Osteocyte (in vitro differentiated cells): ENCODE measurements around the gene CSMD2. TPM values are rescaled to one million over a fixed set of nuclear protein-coding genes. Genes with fewer than 3 reads are reported as not detected.

Experiments
- DNase-seq: peaks from one replicate; pipeline ENCODE4 v3.0.0; 2021; ENCODE audit warnings: mixed read lengths; ENCODE audit not compliant: unreplicated experiment; ENCODE audit errors: extremely low spot score
- H3K27ac Mint-ChIP-seq: one replicate; pipeline ENCODE4 v1.8.0; 2021; ENCODE audit warnings: mild to moderate bottlenecking, mixed read lengths; ENCODE audit not compliant: unreplicated experiment
- H3K27me3 Mint-ChIP-seq: one replicate; pipeline ENCODE4 v1.8.0; 2021; ENCODE audit warnings: mixed read lengths; ENCODE audit not compliant: unreplicated experiment
- H3K36me3 Mint-ChIP-seq: one replicate; pipeline ENCODE4 v1.8.0; 2021; ENCODE audit warnings: mixed read lengths; ENCODE audit not compliant: unreplicated experiment
- H3K4me1 Mint-ChIP-seq: one replicate; pipeline ENCODE4 v1.8.0; 2021; ENCODE audit warnings: mixed read lengths; ENCODE audit not compliant: unreplicated experiment
- H3K4me3 Mint-ChIP-seq: one replicate; pipeline ENCODE4 v1.8.0; 2021; ENCODE audit warnings: mild to moderate bottlenecking, moderate library complexity, mixed read lengths; ENCODE audit not compliant: unreplicated experiment
- H3K9me3 Mint-ChIP-seq: one replicate; pipeline ENCODE4 v1.8.0; 2021; ENCODE audit warnings: mixed read lengths; ENCODE audit not compliant: unreplicated experiment
- total RNA-seq: library from RNA; stranded (reverse); gene quantifications from 2 replicates; pipeline ENCODE4 v1.2.1, GENCODE V29; 2021
- TF ChIP-seq, protein P1 (sequence below): fragments of 200-600 bp; sonication (generic); IDR thresholded peaks from 2 replicates; pipeline ENCODE4 v1.5.0; 2021; ENCODE audit warnings: antibody characterized with exemption, mild to moderate bottlenecking, moderate library complexity

CSMD2 gene
- total RNA-seq, 1 donor from 2014 or later: not detected

DNA sequence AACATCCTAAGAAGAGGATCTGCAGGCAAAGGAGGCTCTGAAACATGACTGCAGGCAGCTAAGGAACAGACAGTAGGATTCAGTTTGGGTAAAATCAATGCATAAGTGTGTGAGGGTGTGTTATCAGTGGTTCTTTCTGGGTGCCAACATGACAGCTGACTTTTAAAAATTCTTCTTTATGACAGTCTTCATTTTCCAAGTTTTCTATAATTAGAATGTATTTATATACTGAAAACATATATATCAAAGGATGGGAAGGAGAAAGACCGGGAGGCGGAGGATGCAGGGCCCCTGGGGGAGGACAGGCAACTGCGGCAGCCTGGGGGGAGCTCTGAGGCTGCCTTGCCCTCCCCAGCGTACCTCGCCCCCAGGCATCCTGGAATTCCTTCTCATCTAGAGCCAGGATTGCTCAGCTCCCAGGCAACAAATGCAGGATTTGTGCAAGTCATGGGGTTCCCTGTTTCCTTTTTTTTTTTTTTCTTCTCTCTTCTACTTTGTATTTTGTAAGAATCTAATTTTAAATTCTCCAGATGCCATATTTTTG, 104.8 kb downstream of the CSMD2 start:
- peaks cover 34% of the 10 kb centered on the region for H3K9me3 Mint-ChIP-seq
- no peaks in the 10 kb centered on the region for H3K27me3 Mint-ChIP-seq
- TF ChIP-seq, protein P1, sequence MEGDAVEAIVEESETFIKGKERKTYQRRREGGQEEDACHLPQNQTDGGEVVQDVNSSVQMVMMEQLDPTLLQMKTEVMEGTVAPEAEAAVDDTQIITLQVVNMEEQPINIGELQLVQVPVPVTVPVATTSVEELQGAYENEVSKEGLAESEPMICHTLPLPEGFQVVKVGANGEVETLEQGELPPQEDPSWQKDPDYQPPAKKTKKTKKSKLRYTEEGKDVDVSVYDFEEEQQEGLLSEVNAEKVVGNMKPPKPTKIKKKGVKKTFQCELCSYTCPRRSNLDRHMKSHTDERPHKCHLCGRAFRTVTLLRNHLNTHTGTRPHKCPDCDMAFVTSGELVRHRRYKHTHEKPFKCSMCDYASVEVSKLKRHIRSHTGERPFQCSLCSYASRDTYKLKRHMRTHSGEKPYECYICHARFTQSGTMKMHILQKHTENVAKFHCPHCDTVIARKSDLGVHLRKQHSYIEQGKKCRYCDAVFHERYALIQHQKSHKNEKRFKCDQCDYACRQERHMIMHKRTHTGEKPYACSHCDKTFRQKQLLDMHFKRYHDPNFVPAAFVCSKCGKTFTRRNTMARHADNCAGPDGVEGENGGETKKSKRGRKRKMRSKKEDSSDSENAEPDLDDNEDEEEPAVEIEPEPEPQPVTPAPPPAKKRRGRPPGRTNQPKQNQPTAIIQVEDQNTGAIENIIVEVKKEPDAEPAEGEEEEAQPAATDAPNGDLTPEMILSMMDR: no peak
- no peaks in the 10 kb centered on the region for H3K4me1 Mint-ChIP-seq
- no peak overlapping the region for H3K27ac Mint-ChIP-seq
- DNase-seq: no peak
- no peak overlapping the region for H3K4me3 Mint-ChIP-seq
- H3K36me3 Mint-ChIP-seq: no peaks in the 10 kb centered on the region

GRCh38 chr1:34057347-34058130, 107.5 kb downstream of the CSMD2 start:
- TF ChIP-seq, protein P1: no peak
- Mint-ChIP-seq H3K36me3 (no peaks in the 10 kb centered on the region), H3K4me3 (no peak overlapping the region), H3K9me3 (peaks cover 36% of the 10 kb centered on the region), H3K4me1 (no peaks in the 10 kb centered on the region), H3K27me3 (no peaks in the 10 kb centered on the region), H3K27ac (no peak overlapping the region)
- no peak for DNase-seq

- no peaks in the 10 kb centered on the region for H3K36me3 Mint-ChIP-seq
- H3K27ac Mint-ChIP-seq: no peak overlapping the region
- DNase-seq: no peak
- H3K27me3 Mint-ChIP-seq: no peaks in the 10 kb centered on the region
- TF ChIP-seq, protein P1: no peak
- H3K4me1 Mint-ChIP-seq: no peaks in the 10 kb centered on the region
- H3K4me3 Mint-ChIP-seq: no peak overlapping the region
- H3K9me3 Mint-ChIP-seq: peaks cover 44% of the 10 kb centered on the region
Observed at GRCh38 chr1:34055818-34056217, 109.2 kb downstream of the CSMD2 start.

- no peaks in the 10 kb centered on the region for H3K36me3 Mint-ChIP-seq
- H3K4me3 Mint-ChIP-seq: no peak overlapping the region
- H3K27ac Mint-ChIP-seq: no peak overlapping the region
- H3K4me1 Mint-ChIP-seq: no peaks in the 10 kb centered on the region
- TF ChIP-seq, protein P1: no peak
- peaks cover 41% of the 10 kb centered on the region for H3K9me3 Mint-ChIP-seq
- no peak for DNase-seq
- no peaks in the 10 kb centered on the region for H3K27me3 Mint-ChIP-seq
Observed at GRCh38 chr1:34054920-34055319, 110.1 kb downstream of the CSMD2 start.

- H3K4me3 Mint-ChIP-seq: no peak overlapping the region
- no peaks in the 10 kb centered on the region for H3K4me1 Mint-ChIP-seq
- TF ChIP-seq, protein P1: no peak
- no peak overlapping the region for H3K27ac Mint-ChIP-seq
- H3K27me3 Mint-ChIP-seq: no peaks in the 10 kb centered on the region
- H3K9me3 Mint-ChIP-seq: peaks cover 36% of the 10 kb centered on the region
- H3K36me3 Mint-ChIP-seq: no peaks in the 10 kb centered on the region
- no peak for DNase-seq
Observed at GRCh38 chr1:34053660-34054059, 111.4 kb downstream of the CSMD2 start.
